ENCODE data around the gene DOK6. TPM values are rescaled to one million over a fixed set of nuclear protein-coding genes. Genes with fewer than 3 reads are reported as not detected.

Gene DOK6
- total and polyA plus RNA-seq, 2 donors (not counting 3 experiments of a cell fraction or from before 2014, with no cell fraction given), result under 0.01 TPM; not detected in 1

DNA sequence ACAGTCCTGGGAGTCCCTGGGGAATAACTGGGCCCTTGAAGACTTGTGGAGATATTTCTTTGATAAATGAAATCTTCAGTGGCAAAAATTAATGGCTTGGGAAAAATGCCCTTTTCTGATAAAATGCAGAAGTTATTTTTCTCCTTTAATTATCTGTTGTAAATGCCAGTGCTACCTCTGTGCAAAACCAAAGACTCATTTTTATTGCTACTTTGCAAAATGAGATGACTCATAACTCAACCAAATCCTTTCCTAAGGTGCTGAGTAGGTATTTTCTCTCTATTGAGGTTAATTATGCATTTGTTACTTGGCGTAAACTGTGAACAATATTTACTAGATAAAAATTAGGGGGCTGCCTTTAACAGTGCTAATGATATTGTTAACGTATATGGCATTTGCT is 163.9 kb downstream of the DOK6 start:
- Histone ChIP-seq H3K9me1 (replicated peaks; ENCODE audit: control insufficient read depth, extremely low read depth, insufficient read depth, low read length) (no peaks in the 10 kb centered on the region), H3K27ac (ENCODE audit: insufficient read depth, low read depth, low read length) (no peak overlapping the region), H2AFZ (ENCODE audit: low read depth, low read length) (no peak overlapping the region), H3K4me2 (ENCODE audit: insufficient read depth, low read length) (no peak overlapping the region), H3K9me3 (replicated peaks; ENCODE audit: control insufficient read depth, insufficient read depth, low read length) (no peaks in the 10 kb centered on the region), H3K4me3 (replicated peaks in 1 of 3; ENCODE audit: insufficient read depth in 1 of 3, low read depth in 1 of 3, low read length in 3 of 3) (no peak overlapping the region), H3K79me2 (ENCODE audit: control insufficient read depth, insufficient read depth, low read length) (no peaks in the 10 kb centered on the region), H3K9ac (replicated peaks; ENCODE audit: extremely low read depth, insufficient read depth, low read length) (no peak overlapping the region), H3K4me1 (ENCODE audit: control insufficient read depth, extremely low read depth, insufficient read depth, low read length) (no peaks in the 10 kb centered on the region), H3K27me3 (ENCODE audit: control insufficient read depth in 2 of 2, insufficient read depth in 2 of 2, low read length in 2 of 2) (no peaks in the 10 kb centered on the region), H4K20me1 (replicated peaks; ENCODE audit: control insufficient read depth, extremely low read depth, insufficient read depth, low read length) (no peaks in the 10 kb centered on the region), H3K36me3 (ENCODE audit: control insufficient read depth in 2 of 2, extremely low read depth in 1 of 2, insufficient read depth in 2 of 2, low read length in 2 of 2) (no peaks in the 10 kb centered on the region)
- intact Hi-C loops (cut with micrococcal nuclease), result no loop called here
- TF ChIP-seq FOS (IDR thresholded peaks at IDR 0.05; ENCODE audit: borderline replicate concordance, insufficient read depth, low read length), result no peak
- TF ChIP-seq EZH2 (IDR thresholded peaks at IDR 0.05; ENCODE audit: borderline replicate concordance, low read depth, low read length, severe bottlenecking), result no peak
- no peak for TF ChIP-seq POLR2AphosphoS5 (IDR thresholded peaks at IDR 0.05; ENCODE audit: insufficient read depth, low read depth, low read length)
- TF ChIP-seq GATA2 (IDR thresholded peaks at IDR 0.05; ENCODE audit: insufficient read depth, insufficient read length, low read depth, low read length), result no peak
- no peak for TF ChIP-seq MYC (IDR thresholded peaks at IDR 0.05; ENCODE audit: low read depth, low read length)
- no peak for TF ChIP-seq CTCF (IDR thresholded peaks at IDR 0.05; ENCODE audit: extremely low read depth in 1 of 2, insufficient read depth in 1 of 2, low read depth in 1 of 2, low read length in 2 of 2)
- TF ChIP-seq POLR2A (IDR thresholded peaks at IDR 0.05; ENCODE audit: low read depth, low read length), result no peak
- no peak for TF ChIP-seq MAX (IDR thresholded peaks at IDR 0.05; ENCODE audit: insufficient read depth, insufficient read length)
- TF ChIP-seq JUN (IDR thresholded peaks at IDR 0.05; ENCODE audit: borderline replicate concordance, insufficient read depth, insufficient read length, low read depth), result no peak
- CTCF ChIA-PET, result no interaction called here
- POLR2A ChIA-PET, result no interaction called here
- DNase-seq (ENCODE audit: low read depth, low spot score) (no peak), FAIRE-seq (no peak)
- BruUV-seq (replicated peaks), result no TSS peak
- dilution Hi-C loops (cut with MboI; ENCODE audit: extremely low pct_ligation_motif_present, low sequenced_read_pairs), result no loop called here

Data from endothelial cell of umbilical vein (primary cell).